HG02642 (cell line): ENCODE measurements around the gene CCNB3.

ENCODE experiments used
- ATAC-seq: cut with Tn5 transposase; IDR thresholded peaks from one replicate; pipeline ENCODE4 v1.9.1; 2021; ENCODE audit warnings: mild to moderate bottlenecking; ENCODE audit not compliant: unreplicated experiment, poor library complexity

CCNB3 gene

GRCh38 chrX:50372966-50373365, 168.4 kb downstream of the CCNB3 start:
- ATAC-seq, result no peak

DNA sequence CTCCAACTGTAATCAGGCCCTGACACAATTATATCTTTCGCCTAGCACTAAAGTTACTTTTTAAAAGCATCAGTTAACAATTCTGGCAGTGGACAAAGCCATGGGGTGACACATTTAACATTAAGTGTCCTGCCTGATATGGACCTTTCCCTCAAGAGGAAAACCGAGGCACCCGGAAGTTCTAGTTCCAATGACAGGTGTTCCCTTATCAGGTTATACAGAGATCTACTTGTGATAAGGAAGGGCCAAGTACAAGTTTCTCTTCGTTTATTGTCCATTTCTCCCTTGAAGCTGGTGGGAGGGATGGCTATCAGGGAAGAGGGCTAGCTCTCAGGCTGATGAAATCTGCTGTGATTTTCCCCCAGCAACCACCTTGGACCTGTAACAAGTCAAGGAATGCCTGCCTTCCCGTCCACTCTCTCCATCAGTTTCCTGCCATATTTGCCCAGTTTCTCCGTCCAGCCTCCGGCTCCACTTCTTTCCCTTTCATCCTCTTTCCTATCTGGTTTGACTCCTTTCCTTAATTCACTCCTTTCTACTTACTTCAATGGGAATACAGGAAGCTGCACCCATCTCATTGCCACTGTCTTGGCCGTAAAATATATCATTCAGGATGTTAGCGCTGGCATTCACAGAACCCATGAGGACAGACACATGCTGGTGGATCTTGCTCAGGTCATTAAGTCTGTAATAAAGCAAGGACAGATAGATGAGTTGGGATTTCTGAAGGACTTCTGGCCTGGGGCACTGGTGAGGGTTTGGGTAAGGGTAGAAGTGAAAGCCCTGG, 171.1 kb downstream of the CCNB3 start:
- no peak for ATAC-seq

DNA sequence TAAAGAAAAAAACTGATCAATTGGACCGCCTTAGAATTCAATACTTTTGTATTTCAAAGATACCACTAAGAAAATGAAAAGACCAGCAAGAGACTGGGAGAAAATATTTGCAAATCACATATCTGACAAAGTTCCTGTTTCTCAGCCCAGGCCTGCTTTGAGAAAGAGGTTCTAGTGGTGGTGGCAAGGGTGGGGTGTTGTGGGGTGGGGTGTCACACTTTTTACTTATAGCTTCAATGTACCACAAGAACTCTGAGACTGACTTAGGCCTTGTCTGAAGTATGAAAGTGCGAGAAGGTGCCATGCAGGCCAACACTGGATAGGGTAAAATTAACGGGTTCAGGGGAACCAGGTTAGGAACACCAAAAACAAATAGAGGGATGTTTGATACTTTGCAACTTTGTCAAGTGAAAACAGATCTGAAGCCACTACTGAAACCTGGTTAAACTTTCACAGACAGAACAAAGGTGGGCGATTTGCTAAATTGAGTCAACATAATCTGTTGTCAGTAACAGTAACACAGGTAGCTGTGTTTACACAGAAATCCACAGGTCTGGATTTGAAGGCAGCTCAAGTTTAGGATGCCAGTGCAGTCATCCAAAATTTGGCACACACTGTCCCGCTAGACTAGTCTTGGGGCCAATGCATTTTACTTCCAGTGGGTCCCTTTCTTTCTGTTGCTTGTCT, 177.3 kb downstream of the CCNB3 start:
- ATAC-seq, result no peak

DNA sequence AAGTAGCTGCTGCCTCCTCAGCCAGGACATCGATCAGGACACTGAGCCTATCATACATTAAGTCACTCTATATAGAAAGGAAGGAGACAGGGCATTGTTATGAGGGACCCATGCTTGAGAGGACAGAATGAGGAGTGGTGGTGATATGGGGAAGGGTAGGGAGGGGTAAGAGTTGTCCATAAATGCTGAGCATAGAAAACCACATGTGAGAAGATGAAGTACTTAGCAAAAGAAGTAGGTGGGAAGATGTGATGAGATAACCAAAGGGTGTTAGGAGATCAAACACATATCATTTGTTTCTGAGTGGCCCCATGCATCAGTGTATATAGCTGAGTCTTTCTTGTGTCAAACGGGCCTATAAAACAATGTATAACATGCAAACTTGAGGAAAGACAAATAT, 182.0 kb downstream of the CCNB3 start:
- ATAC-seq, result no peak

DNA sequence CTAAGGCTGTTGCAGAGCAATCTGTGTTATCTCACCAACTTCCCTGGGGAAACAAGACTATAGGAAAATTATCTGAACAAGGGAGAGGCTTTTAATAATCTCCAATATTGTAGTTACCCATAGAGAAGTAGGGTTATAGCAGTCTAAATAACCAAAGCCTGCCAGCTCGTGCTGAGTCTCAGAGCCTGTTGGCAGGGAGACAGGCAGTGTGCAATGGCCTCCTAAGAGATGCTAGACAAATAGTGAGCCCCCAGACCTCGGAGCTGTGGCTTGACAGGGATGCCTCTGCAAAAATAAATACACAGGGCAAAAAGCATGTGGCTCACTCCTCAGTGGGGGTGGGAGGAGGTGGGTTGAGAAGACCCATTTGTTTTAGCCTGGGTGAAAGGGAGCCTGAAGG, 189.3 kb downstream of the CCNB3 start:
- no peak for ATAC-seq
